ENCODE measurements around the gene CCDC188.

The CCDC188 gene

GRCh38 chr22:20178075-20178914 is 27.4 kb upstream of the CCDC188 start:
- TF ChIP-seq EZH2phosphoT487 (IDR thresholded peaks at IDR 0.05; ENCODE audit: low read depth), result no peak
- no peak for TF ChIP-seq CTCF (IDR thresholded peaks at IDR 0.05; ENCODE audit: low read depth, low read length)
- H3K27me3 ChIP-seq (ENCODE audit: low read depth, low read length), result no peaks in the 10 kb centered on the region
- no peak overlapping the region for H3K4me2 ChIP-seq (ENCODE audit: low read length)
- H4K20me1 ChIP-seq (ENCODE audit: insufficient read depth, low read length), result no peaks in the 10 kb centered on the region
- H2AFZ ChIP-seq (ENCODE audit: low read depth, low read length), result no peak overlapping the region
- H3K27ac ChIP-seq (ENCODE audit: low read length), result no peak overlapping the region
- H3K9me3 ChIP-seq (ENCODE audit: insufficient read depth, low read length), result no peaks in the 10 kb centered on the region
- H3K79me2 ChIP-seq (ENCODE audit: low read length), result no peaks in the 10 kb centered on the region
- no peaks in the 10 kb centered on the region for H3K36me3 ChIP-seq (replicated peaks; ENCODE audit: low read depth, low read length)
- H3K4me3 ChIP-seq (ENCODE audit: low read length), result no peak overlapping the region
- no peaks in the 10 kb centered on the region for H3K4me1 ChIP-seq (ENCODE audit: low read length)
- no peak overlapping the region for H3K9ac ChIP-seq (ENCODE audit: low read length)

DNA sequence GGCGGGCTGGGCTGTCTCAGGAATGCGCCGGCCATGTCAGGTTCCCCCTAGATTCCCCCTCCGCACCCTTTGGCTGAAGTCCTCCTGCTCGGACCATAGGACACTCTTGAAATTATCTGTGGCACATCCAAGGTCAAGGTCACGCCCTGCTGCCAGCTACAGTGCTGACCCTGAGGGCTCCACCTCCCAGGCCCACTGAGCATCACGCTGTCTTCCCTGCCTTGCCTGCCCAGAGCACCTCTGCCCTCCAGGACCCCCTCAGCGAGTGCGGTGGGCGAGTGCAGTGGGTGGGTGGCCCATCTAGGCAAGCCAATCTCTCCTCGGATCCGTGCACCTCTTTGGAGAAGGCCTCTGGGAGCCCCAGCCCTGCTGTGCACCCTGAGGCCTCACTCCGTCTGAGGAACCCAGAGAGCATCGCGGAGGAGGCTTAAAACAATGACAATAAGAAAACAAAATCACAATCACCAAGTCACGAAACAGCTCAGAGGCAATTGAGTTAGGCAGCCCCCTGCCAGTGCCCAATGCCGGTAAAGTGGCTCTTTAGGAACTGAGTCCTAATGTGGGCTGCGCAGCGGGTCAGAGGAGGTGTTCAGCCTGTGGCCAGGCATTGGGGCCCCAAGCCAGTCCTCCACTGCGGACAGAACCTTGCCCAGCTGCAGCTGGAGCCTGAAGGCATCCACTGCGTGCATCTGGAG is 26.5 kb upstream of the CCDC188 start:
- TF ChIP-seq EZH2phosphoT487 (IDR thresholded peaks at IDR 0.05; ENCODE audit: low read depth) (no peak), CTCF (IDR thresholded peaks at IDR 0.05; ENCODE audit: low read depth, low read length) (no peak)
- H4K20me1 ChIP-seq (ENCODE audit: insufficient read depth, low read length), result no peaks in the 10 kb centered on the region
- no peak overlapping the region for H3K9ac ChIP-seq (ENCODE audit: low read length)

GRCh38 chr22:20176421-20177085 is 25.7 kb upstream of the CCDC188 start:
- H3K4me2 ChIP-seq (ENCODE audit: low read length), result no peak overlapping the region
- no peak overlapping the region for H3K9ac ChIP-seq (ENCODE audit: low read length)
- H2AFZ ChIP-seq (ENCODE audit: low read depth, low read length), result no peak overlapping the region
- H3K4me1 ChIP-seq (ENCODE audit: low read length), result no peaks in the 10 kb centered on the region
- H3K4me3 ChIP-seq (ENCODE audit: low read length), result no peak overlapping the region
- no peaks in the 10 kb centered on the region for H3K36me3 ChIP-seq (replicated peaks; ENCODE audit: low read depth, low read length)
- no peaks in the 10 kb centered on the region for H3K79me2 ChIP-seq (ENCODE audit: low read length)
- no peaks in the 10 kb centered on the region for H3K27me3 ChIP-seq (ENCODE audit: low read depth, low read length)
- TF ChIP-seq EZH2phosphoT487 (IDR thresholded peaks at IDR 0.05; ENCODE audit: low read depth) (no peak), CTCF (IDR thresholded peaks at IDR 0.05; ENCODE audit: low read depth, low read length) (no peak)
- H4K20me1 ChIP-seq (ENCODE audit: insufficient read depth, low read length), result no peaks in the 10 kb centered on the region
- no peak overlapping the region for H3K27ac ChIP-seq (ENCODE audit: low read length)
- no peaks in the 10 kb centered on the region for H3K9me3 ChIP-seq (ENCODE audit: insufficient read depth, low read length)

More for the DNA sequence above, 26.5 kb upstream of the CCDC188 start:
- Histone ChIP-seq H3K9me3 (ENCODE audit: insufficient read depth, low read length) (no peaks in the 10 kb centered on the region), H3K36me3 (replicated peaks; ENCODE audit: low read depth, low read length) (no peaks in the 10 kb centered on the region), H3K4me1 (ENCODE audit: low read length) (no peaks in the 10 kb centered on the region), H3K27me3 (ENCODE audit: low read depth, low read length) (no peaks in the 10 kb centered on the region), H3K27ac (ENCODE audit: low read length) (no peak overlapping the region), H3K4me2 (ENCODE audit: low read length) (no peak overlapping the region), H2AFZ (ENCODE audit: low read depth, low read length) (no peak overlapping the region), H3K79me2 (ENCODE audit: low read length) (no peaks in the 10 kb centered on the region), H3K4me3 (ENCODE audit: low read length) (no peak overlapping the region)

DNA sequence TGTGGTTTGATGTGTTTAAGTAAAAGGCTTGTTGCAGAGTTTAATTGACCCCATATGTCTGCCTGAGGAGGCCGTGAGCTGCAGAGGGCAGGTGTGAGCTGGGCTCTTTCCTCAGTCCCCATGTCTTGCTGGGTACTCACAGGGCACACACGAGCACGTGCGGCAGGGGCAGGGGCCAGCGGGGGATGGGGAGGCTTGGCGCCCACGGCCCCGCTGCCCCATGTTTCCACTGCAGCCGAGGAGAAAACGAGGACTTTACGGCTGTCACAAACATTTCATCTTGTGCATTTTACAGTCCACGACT is 24.7 kb upstream of the CCDC188 start:
- no peak overlapping the region for H3K27ac ChIP-seq (ENCODE audit: low read length)
- no peak overlapping the region for H3K4me3 ChIP-seq (ENCODE audit: low read length)
- H3K4me2 ChIP-seq (ENCODE audit: low read length), result no peak overlapping the region
- no peaks in the 10 kb centered on the region for H3K79me2 ChIP-seq (ENCODE audit: low read length)
- H3K4me1 ChIP-seq (ENCODE audit: low read length), result no peaks in the 10 kb centered on the region
- no peak overlapping the region for H3K9ac ChIP-seq (ENCODE audit: low read length)
- no peaks in the 10 kb centered on the region for H3K9me3 ChIP-seq (ENCODE audit: insufficient read depth, low read length)
- peaks cover 3% of the 10 kb centered on the region; the same call in 1 of the 2 replicates for H3K27me3 ChIP-seq (ENCODE audit: low read depth, low read length)
- H4K20me1 ChIP-seq (ENCODE audit: insufficient read depth, low read length), result no peaks in the 10 kb centered on the region
- H2AFZ ChIP-seq (ENCODE audit: low read depth, low read length), result no peak overlapping the region
- no peaks in the 10 kb centered on the region for H3K36me3 ChIP-seq (replicated peaks; ENCODE audit: low read depth, low read length)
- TF ChIP-seq CTCF (IDR thresholded peaks at IDR 0.05; ENCODE audit: low read depth, low read length) (no peak), EZH2phosphoT487 (IDR thresholded peaks at IDR 0.05; ENCODE audit: low read depth) (no peak)
